ENCODE data around the gene ARHGAP19. TPM values are rescaled to one million over a fixed set of nuclear protein-coding genes. Genes with fewer than 3 reads are reported as not detected.

The ARHGAP19 gene
- polyA plus RNA-seq, 1 of the 3 experiments (the other 2 are of a cell fraction), result 3.8 TPM

DNA sequence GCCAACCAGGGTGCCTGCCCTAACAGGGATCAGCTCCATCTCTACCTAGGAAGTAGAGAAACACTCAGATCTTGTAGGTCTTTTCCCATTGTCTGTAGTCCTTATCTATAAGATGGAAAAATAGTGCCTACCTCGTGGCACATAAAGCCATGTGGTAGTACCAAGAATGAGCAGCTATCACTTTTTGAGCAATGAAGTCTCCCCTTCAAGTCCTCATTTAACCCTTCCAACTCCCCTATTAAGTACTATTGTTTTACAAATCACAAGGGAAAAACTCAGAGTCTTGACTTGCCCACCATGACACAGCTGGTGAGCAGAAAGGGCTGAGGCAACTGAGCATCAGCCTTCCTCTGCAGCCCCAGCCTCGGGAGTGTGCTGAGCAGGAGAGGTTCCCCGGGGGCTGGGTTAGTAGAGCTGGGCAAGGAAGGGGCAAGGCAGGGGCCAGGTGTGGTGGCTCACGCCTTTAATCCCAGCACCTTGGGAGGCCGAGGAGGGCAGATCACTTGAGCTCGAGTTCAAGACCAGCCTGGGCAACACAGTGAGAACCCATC is 38.8 kb upstream of the ARHGAP19 start:
- POLR2A ChIA-PET, result no interaction called here
- no peak overlapping the region for H3K4me3 ChIP-seq (ENCODE audit: low read depth in 2 of 2, low read length in 1 of 2)
- DNase-seq, result no peak
- no peaks in the 10 kb centered on the region; the same call in 1 of the 2 replicates for H3K79me2 ChIP-seq (ENCODE audit: insufficient read depth)
- no peaks in the 10 kb centered on the region for H3K36me3 ChIP-seq (replicated peaks in 1 of 2; ENCODE audit: control insufficient read depth in 1 of 2, insufficient read depth in 2 of 2, low read length in 1 of 2)
- peaks cover 8% of the 10 kb centered on the region for H3F3A ChIP-seq (replicated peaks; ENCODE audit: insufficient read depth)
- no peak overlapping the region for H3K9ac ChIP-seq
- H3K27me3 ChIP-seq (ENCODE audit: insufficient read depth), result no peaks in the 10 kb centered on the region
- no peak overlapping the region for H3K27ac ChIP-seq (ENCODE audit: low read depth in 2 of 2, low read length in 1 of 2)
- TF ChIP-seq, protein P1, sequence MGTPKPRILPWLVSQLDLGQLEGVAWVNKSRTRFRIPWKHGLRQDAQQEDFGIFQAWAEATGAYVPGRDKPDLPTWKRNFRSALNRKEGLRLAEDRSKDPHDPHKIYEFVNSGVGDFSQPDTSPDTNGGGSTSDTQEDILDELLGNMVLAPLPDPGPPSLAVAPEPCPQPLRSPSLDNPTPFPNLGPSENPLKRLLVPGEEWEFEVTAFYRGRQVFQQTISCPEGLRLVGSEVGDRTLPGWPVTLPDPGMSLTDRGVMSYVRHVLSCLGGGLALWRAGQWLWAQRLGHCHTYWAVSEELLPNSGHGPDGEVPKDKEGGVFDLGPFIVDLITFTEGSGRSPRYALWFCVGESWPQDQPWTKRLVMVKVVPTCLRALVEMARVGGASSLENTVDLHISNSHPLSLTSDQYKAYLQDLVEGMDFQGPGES (IDR thresholded peaks at IDR 0.05; ENCODE audit: low read depth, low read length), result no peak
- no peak for TF ChIP-seq NFIC (IDR thresholded peaks at IDR 0.05; ENCODE audit: borderline replicate concordance)
- no peak for TF ChIP-seq FOXM1 (IDR thresholded peaks at IDR 0.05; ENCODE audit: low read depth)
- no peak for TF ChIP-seq RFX5 (IDR thresholded peaks at IDR 0.05; ENCODE audit: low read length)
- TF ChIP-seq, protein P2, sequence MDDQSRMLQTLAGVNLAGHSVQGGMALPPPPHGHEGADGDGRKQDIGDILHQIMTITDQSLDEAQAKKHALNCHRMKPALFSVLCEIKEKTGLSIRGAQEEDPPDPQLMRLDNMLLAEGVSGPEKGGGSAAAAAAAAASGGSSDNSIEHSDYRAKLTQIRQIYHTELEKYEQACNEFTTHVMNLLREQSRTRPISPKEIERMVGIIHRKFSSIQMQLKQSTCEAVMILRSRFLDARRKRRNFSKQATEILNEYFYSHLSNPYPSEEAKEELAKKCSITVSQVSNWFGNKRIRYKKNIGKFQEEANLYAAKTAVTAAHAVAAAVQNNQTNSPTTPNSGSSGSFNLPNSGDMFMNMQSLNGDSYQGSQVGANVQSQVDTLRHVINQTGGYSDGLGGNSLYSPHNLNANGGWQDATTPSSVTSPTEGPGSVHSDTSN (IDR thresholded peaks at IDR 0.05), result no peak
- no peak for TF ChIP-seq TEAD4 (IDR thresholded peaks at IDR 0.05; ENCODE audit: borderline replicate concordance, insufficient read depth)
- TF ChIP-seq, protein P3, sequence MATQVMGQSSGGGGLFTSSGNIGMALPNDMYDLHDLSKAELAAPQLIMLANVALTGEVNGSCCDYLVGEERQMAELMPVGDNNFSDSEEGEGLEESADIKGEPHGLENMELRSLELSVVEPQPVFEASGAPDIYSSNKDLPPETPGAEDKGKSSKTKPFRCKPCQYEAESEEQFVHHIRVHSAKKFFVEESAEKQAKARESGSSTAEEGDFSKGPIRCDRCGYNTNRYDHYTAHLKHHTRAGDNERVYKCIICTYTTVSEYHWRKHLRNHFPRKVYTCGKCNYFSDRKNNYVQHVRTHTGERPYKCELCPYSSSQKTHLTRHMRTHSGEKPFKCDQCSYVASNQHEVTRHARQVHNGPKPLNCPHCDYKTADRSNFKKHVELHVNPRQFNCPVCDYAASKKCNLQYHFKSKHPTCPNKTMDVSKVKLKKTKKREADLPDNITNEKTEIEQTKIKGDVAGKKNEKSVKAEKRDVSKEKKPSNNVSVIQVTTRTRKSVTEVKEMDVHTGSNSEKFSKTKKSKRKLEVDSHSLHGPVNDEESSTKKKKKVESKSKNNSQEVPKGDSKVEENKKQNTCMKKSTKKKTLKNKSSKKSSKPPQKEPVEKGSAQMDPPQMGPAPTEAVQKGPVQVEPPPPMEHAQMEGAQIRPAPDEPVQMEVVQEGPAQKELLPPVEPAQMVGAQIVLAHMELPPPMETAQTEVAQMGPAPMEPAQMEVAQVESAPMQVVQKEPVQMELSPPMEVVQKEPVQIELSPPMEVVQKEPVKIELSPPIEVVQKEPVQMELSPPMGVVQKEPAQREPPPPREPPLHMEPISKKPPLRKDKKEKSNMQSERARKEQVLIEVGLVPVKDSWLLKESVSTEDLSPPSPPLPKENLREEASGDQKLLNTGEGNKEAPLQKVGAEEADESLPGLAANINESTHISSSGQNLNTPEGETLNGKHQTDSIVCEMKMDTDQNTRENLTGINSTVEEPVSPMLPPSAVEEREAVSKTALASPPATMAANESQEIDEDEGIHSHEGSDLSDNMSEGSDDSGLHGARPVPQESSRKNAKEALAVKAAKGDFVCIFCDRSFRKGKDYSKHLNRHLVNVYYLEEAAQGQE (IDR thresholded peaks at IDR 0.05; ENCODE audit: low read depth, low read length), result no peak
- no peak for TF ChIP-seq RXRA (IDR thresholded peaks at IDR 0.05; ENCODE audit: borderline replicate concordance, low read depth)
- TF ChIP-seq MEF2A (IDR thresholded peaks at IDR 0.05; ENCODE audit: borderline replicate concordance, low read depth), result no peak
- no peak for TF ChIP-seq RAD21 (IDR thresholded peaks at IDR 0.05; ENCODE audit: low read length)
- no peak for TF ChIP-seq FOXJ3 (CRISPR knock-in tag; IDR thresholded peaks at IDR 0.05)
- TF ChIP-seq, protein P4, sequence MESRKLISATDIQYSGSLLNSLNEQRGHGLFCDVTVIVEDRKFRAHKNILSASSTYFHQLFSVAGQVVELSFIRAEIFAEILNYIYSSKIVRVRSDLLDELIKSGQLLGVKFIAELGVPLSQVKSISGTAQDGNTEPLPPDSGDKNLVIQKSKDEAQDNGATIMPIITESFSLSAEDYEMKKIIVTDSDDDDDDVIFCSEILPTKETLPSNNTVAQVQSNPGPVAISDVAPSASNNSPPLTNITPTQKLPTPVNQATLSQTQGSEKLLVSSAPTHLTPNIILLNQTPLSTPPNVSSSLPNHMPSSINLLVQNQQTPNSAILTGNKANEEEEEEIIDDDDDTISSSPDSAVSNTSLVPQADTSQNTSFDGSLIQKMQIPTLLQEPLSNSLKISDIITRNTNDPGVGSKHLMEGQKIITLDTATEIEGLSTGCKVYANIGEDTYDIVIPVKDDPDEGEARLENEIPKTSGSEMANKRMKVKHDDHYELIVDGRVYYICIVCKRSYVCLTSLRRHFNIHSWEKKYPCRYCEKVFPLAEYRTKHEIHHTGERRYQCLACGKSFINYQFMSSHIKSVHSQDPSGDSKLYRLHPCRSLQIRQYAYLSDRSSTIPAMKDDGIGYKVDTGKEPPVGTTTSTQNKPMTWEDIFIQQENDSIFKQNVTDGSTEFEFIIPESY (IDR thresholded peaks at IDR 0.05; ENCODE audit: borderline replicate concordance, low read depth), result no peak
- TF ChIP-seq EZH2phosphoT487 (IDR thresholded peaks at IDR 0.05; ENCODE audit: borderline replicate concordance, low read depth), result no peak
- TF ChIP-seq FOSL2 (IDR thresholded peaks at IDR 0.05; ENCODE audit: borderline replicate concordance, low read depth), result no peak
- TF ChIP-seq, protein P5, sequence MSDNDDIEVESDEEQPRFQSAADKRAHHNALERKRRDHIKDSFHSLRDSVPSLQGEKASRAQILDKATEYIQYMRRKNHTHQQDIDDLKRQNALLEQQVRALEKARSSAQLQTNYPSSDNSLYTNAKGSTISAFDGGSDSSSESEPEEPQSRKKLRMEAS (IDR thresholded peaks at IDR 0.05; ENCODE audit: low read depth), result no peak
- no peak for TF ChIP-seq GABPA (IDR thresholded peaks at IDR 0.05; ENCODE audit: low read depth)
- TF ChIP-seq JUND (IDR thresholded peaks at IDR 0.05), result no peak
- TF ChIP-seq ELF1 (IDR thresholded peaks at IDR 0.05), result no peak
- H3K4me2 ChIP-seq, result no peak overlapping the region
- H2AFZ ChIP-seq (ENCODE audit: low read depth), result no peak overlapping the region
- WGBS (ENCODE audit: low lambda C conversion rate), result 73% methylated on average over 6 of the region's 6 CpGs
- peaks cover 0 to 18% of the 10 kb centered on the region in 2 experiments; a peak in 1 of 4 replicates for H3K4me1 ChIP-seq (ENCODE audit: control insufficient read depth in 1 of 2, insufficient read depth in 2 of 2, low read depth in 1 of 2, low read length in 1 of 2)
- no peaks in the 10 kb centered on the region for H3K9me2 ChIP-seq
- CTCF ChIA-PET, result interaction anchor here (0.7 to 4.2 kb wide), 6 partner anchors 11 to 253 kb away, joined by 3 to 31 read pairs (median 4); partner anchors contain the start of gene ARHGAP19
- no peaks in the 10 kb centered on the region for H3K9me3 ChIP-seq
- H4K20me1 ChIP-seq (ENCODE audit: insufficient read depth), result peaks cover 7% of the 10 kb centered on the region; the same call in 1 of the 2 replicates
